Fibroblast of the aortic adventitia (primary cell): Measurements from ENCODE around the gene MED16. TPM values are rescaled to one million over a fixed set of nuclear protein-coding genes. Genes with fewer than 3 reads are reported as not detected.
"Not testable (repeated sequence)": the region's sequence is repeated elsewhere in the genome, so short reads cannot be mapped to it uniquely, and the experiment has no call there.

Experiments used
- DNase-seq: peaks from one replicate; pipeline ENCODE4 v3.0.0-alpha.2; 2010; ENCODE audit warnings: low read depth
- H3K4me3 ChIP-seq: 2 replicates; pipeline ENCODE4 v1.5.1; 2011; ENCODE audit warnings: low read depth, mild to moderate bottlenecking, control low read depth, low read length, moderate library complexity
- CTCF ChIP-seq: IDR thresholded peaks from 2 replicates; pipeline ENCODE4 v1.5.1; 2011; ENCODE audit warnings: mild to moderate bottlenecking, low read length, control low read depth, inconsistent platforms; ENCODE audit not compliant: insufficient read depth
- total RNA-seq: library from RNA; depleted of rRNA; stranded (reverse); fragments of >200 nt; gene quantifications from 2 replicates; pipeline ENCODE4 v1.2.3, GENCODE V29; 2012; ENCODE audit warnings: low replicate concordance

The MED16 gene
- total RNA-seq, 1 donor, result 24.5 TPM

DNA sequence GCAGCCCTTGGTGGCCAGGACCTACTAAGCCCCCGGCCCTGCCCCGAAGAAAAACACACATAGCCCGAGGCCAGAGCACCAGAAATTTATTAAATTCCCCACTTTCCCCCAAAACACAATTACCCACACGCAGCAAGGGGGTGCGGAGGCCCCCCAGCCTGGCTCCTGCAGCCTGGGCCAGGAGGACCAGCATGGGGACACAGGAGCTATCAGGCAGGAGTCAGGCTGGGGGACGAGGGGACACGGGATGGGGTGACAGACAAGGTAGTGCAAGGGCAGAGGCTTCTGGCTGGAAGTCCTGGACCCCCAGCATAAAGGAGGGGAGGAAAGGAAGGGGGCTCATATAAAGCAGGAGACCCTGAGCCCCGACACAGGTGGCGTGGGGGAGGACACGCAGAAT, 3.4 kb upstream of the MED16 start:
- no peak for DNase-seq
- no peak overlapping the region for H3K4me3 ChIP-seq
- TF ChIP-seq CTCF, result no peak

- peak overlapping the region; percentile 83 for H3K4me3 ChIP-seq
- no peak for TF ChIP-seq CTCF
- DNase-seq, result no peak
Measured at GRCh38 chr19:892243-892893, 619 bp downstream of the MED16 start.

GRCh38 chr19:891421-892200, 1.4 kb downstream of the MED16 start:
- H3K4me3 ChIP-seq, result peak overlapping the region; percentile 83
- not testable (repeated sequence) for DNase-seq

GRCh38 chr19:890831-891230, 2.2 kb downstream of the MED16 start:
- DNase-seq, result no peak
- no peak for TF ChIP-seq CTCF

DNA sequence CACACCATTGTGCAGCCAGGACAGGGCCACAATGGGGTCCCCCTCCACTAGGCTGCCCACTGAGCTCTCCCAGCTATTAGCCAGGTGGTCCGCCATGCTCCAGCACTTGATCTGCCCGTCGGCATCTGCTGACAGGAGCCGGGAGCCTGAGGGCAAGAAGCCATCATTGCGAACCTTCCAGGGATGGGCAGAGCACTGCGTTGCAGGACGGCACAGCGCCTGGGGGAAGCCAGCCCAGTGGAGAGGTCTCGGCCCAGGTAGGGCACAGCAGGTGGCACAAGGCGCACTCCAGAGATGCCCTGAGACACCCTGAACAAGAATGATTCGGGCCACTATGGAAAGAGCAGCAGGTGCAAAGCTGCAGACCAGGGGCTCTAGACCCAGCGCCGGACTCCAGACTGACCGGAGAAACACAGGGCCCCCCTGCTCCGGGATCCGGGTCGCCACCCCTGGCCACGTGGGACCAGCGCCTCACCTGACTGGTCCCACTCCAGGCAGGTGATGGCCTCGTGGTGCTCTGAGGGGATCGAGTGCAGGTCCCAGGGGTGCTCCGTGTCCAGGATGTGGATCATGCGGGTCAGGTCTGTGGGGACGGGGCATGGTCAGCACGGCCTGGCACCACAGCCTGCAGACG, 3.2 kb downstream of the MED16 start:
- no peak overlapping the region for H3K4me3 ChIP-seq
- no peak for DNase-seq
- TF ChIP-seq CTCF, result no peak

More at GRCh38 chr19:890831-891230, 2.2 kb downstream of the MED16 start:
- no peak overlapping the region for H3K4me3 ChIP-seq

DNA sequence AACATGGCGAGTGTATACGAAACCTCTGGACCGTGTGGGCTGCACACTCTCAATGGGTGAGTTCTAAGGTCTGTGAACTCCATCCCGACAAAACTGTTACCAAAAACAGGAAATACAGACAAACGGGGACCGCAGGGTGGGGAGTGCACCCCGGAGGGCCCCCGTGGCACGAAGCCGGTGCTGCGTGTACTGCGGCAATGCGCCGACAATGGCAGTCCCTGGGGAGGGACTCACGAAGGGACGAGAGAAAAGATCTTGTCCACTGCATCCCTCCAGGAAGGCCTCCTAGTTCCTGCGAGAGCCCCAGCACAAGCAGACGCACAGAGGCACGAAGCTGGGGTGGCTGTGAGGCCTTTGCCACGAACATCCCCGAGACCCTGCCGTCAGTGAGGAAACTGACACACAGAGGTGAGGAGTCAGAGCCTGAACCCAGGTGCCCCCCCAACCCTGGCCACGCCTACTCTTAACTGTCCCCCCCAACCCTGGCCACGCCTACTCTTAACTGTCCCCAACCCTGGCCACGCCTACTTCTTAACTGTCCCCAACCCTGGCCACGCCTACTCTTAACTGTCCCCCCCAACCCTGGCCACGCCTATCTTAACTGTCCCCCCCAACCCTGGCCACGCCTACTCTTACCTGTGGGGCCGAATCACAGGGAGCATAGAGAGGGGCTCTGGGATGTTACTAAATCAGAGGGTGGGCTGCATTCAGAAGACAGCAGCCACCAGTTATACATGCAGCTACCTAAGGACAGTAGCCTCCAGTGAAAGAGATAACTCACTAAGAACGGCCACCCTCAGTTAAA, 4.2 kb downstream of the MED16 start:
- no peak for TF ChIP-seq CTCF
- DNase-seq, result no peak
- no peak overlapping the region for H3K4me3 ChIP-seq
